OCI-LY3 (cell line): Measurements from ENCODE around the gene BCAN.

ENCODE experiments used
- H2AFZ ChIP-seq: fragments of 200-600, 300-600 bp; shearing (Covaris generic); 2 replicates; pipeline ENCODE4 v1.6.0; 2014; ENCODE audit warnings: antibody characterized with exemption, low read depth, low read length
- H3K27ac ChIP-seq: fragments of 200-600, 300-600 bp; sonication (generic); 2 replicates; pipeline ENCODE4 v1.5.1; 2014; ENCODE audit warnings: mild to moderate bottlenecking, low read length, moderate library complexity, mixed read lengths
- H3K27me3 ChIP-seq: fragments of 200-600, 300-600 bp; sonication (generic); 2 replicates; pipeline ENCODE4 v1.6.1; 2014; ENCODE audit warnings: low read depth, low read length, mixed read lengths
- H3K36me3 ChIP-seq: fragments of 200-600, 300-600 bp; sonication (generic); replicated peaks from 2 replicates; pipeline ENCODE3; 2014; ENCODE audit warnings: low read depth, low read length, mixed read lengths
- H3K4me1 ChIP-seq: fragments of 300-600, 200-600 bp; sonication (generic); 2 replicates; pipeline ENCODE4 v1.6.1; 2014; ENCODE audit warnings: low read length, mixed read lengths
- H3K4me2 ChIP-seq: fragments of 200-600, 300-600 bp; sonication (generic); 2 replicates; pipeline ENCODE4 v1.6.1; 2014; ENCODE audit warnings: low read length, mixed read lengths
- H3K4me3 ChIP-seq: fragments of 300-600, 200-600 bp; sonication (generic); 2 replicates; pipeline ENCODE4 v1.5.1; 2014; ENCODE audit warnings: antibody characterized with exemption, mild to moderate bottlenecking, low read length, moderate library complexity
- H3K79me2 ChIP-seq: fragments of 300-600, 200-600 bp; shearing (Covaris generic); 2 replicates; pipeline ENCODE4 v1.6.1; 2014; ENCODE audit warnings: mild to moderate bottlenecking, low read length, mixed read lengths
- H3K9ac ChIP-seq: fragments of 300-600, 200-600 bp; shearing (Covaris generic); 2 replicates; pipeline ENCODE4 v1.6.0; 2014; ENCODE audit warnings: mild to moderate bottlenecking, low read length, moderate library complexity
- H3K9me3 ChIP-seq: fragments of 200-600, 300-600 bp; shearing (Covaris generic); 2 replicates; pipeline ENCODE4 v1.6.1; 2014; ENCODE audit warnings: low read length, mixed read lengths; ENCODE audit not compliant: insufficient read depth
- H4K20me1 ChIP-seq: fragments of 200-600, 300-600 bp; sonication (generic); 2 replicates; pipeline ENCODE4 v1.6.1; 2016; ENCODE audit warnings: low read length, mixed read lengths; ENCODE audit not compliant: insufficient read depth
- CTCF ChIP-seq: fragments of 200-600, 300-600 bp; sonication (generic); IDR thresholded peaks from 2 replicates; pipeline ENCODE4 v1.5.1; 2014; ENCODE audit warnings: antibody characterized with exemption, low read length, low read depth
- EZH2phosphoT487 ChIP-seq: fragments of 200-600 bp; shearing (Covaris generic); IDR thresholded peaks from 2 replicates; pipeline ENCODE4 v1.6.1; 2018; ENCODE audit warnings: antibody characterized with exemption, mixed run types, low read depth

The BCAN gene

GRCh38 chr1:156668801-156669637 is 27.1 kb downstream of the BCAN start:
- TF ChIP-seq CTCF (no peak), EZH2phosphoT487 (no peak)
- no peaks in the 10 kb centered on the region for H3K9me3 ChIP-seq
- peaks cover 56% of the 10 kb centered on the region for H3K27me3 ChIP-seq
- H3K9ac ChIP-seq, result no peak overlapping the region
- no peak overlapping the region for H3K4me3 ChIP-seq
- H3K4me1 ChIP-seq, result peaks cover 8% of the 10 kb centered on the region
- no peak overlapping the region for H3K4me2 ChIP-seq
- H3K79me2 ChIP-seq, result no peaks in the 10 kb centered on the region
- H4K20me1 ChIP-seq, result no peaks in the 10 kb centered on the region
- no peaks in the 10 kb centered on the region for H3K36me3 ChIP-seq
- H2AFZ ChIP-seq, result no peak overlapping the region
- H3K27ac ChIP-seq, result no peak overlapping the region

GRCh38 chr1:156669794-156670193 is 27.9 kb downstream of the BCAN start:
- no peak overlapping the region for H2AFZ ChIP-seq
- TF ChIP-seq CTCF, result no peak
- no peak for TF ChIP-seq EZH2phosphoT487
- no peak overlapping the region for H3K27ac ChIP-seq
- peaks cover 1% of the 10 kb centered on the region for H3K4me1 ChIP-seq
- peaks cover 55% of the 10 kb centered on the region for H3K27me3 ChIP-seq
- H3K9me3 ChIP-seq, result no peaks in the 10 kb centered on the region
- H3K4me3 ChIP-seq, result no peak overlapping the region
- H3K4me2 ChIP-seq, result no peak overlapping the region
- H3K36me3 ChIP-seq, result no peaks in the 10 kb centered on the region
- no peaks in the 10 kb centered on the region for H3K79me2 ChIP-seq
- no peak overlapping the region for H3K9ac ChIP-seq
- no peaks in the 10 kb centered on the region for H4K20me1 ChIP-seq

GRCh38 chr1:156670359-156670758 is 28.4 kb downstream of the BCAN start:
- no peaks in the 10 kb centered on the region for H3K4me1 ChIP-seq
- H3K9me3 ChIP-seq, result no peaks in the 10 kb centered on the region
- peaks cover 57% of the 10 kb centered on the region for H3K27me3 ChIP-seq
- H3K36me3 ChIP-seq, result no peaks in the 10 kb centered on the region
- H3K4me3 ChIP-seq, result no peak overlapping the region
- no peak overlapping the region for H3K9ac ChIP-seq
- no peak overlapping the region for H3K4me2 ChIP-seq
- H3K27ac ChIP-seq, result no peak overlapping the region
- no peak overlapping the region for H2AFZ ChIP-seq
- no peaks in the 10 kb centered on the region for H4K20me1 ChIP-seq
- TF ChIP-seq EZH2phosphoT487 (no peak), CTCF (no peak)
- H3K79me2 ChIP-seq, result no peaks in the 10 kb centered on the region

GRCh38 chr1:156670791-156671190 is 28.9 kb downstream of the BCAN start:
- Histone ChIP-seq H3K27ac (no peak overlapping the region), H3K4me3 (no peak overlapping the region), H3K79me2 (no peaks in the 10 kb centered on the region), H2AFZ (no peak overlapping the region), H3K9me3 (no peaks in the 10 kb centered on the region), H3K36me3 (no peaks in the 10 kb centered on the region), H3K27me3 (peaks cover 57% of the 10 kb centered on the region), H3K4me2 (no peak overlapping the region), H4K20me1 (no peaks in the 10 kb centered on the region), H3K4me1 (no peaks in the 10 kb centered on the region), H3K9ac (no peak overlapping the region)
- TF ChIP-seq EZH2phosphoT487 (no peak), CTCF (no peak)
